HG02870 (cell line): ENCODE data around the gene MRPL53.
"Not testable (repeated sequence)": the region's sequence is repeated elsewhere in the genome, so short reads cannot be mapped to it uniquely, and the experiment has no call there.

ENCODE experiments used
- ATAC-seq: cut with Tn5 transposase; IDR thresholded peaks from one replicate; pipeline ENCODE4 v1.9.1; 2021; ENCODE audit warnings: mild to moderate bottlenecking, moderate library complexity; ENCODE audit not compliant: unreplicated experiment

Gene MRPL53

DNA sequence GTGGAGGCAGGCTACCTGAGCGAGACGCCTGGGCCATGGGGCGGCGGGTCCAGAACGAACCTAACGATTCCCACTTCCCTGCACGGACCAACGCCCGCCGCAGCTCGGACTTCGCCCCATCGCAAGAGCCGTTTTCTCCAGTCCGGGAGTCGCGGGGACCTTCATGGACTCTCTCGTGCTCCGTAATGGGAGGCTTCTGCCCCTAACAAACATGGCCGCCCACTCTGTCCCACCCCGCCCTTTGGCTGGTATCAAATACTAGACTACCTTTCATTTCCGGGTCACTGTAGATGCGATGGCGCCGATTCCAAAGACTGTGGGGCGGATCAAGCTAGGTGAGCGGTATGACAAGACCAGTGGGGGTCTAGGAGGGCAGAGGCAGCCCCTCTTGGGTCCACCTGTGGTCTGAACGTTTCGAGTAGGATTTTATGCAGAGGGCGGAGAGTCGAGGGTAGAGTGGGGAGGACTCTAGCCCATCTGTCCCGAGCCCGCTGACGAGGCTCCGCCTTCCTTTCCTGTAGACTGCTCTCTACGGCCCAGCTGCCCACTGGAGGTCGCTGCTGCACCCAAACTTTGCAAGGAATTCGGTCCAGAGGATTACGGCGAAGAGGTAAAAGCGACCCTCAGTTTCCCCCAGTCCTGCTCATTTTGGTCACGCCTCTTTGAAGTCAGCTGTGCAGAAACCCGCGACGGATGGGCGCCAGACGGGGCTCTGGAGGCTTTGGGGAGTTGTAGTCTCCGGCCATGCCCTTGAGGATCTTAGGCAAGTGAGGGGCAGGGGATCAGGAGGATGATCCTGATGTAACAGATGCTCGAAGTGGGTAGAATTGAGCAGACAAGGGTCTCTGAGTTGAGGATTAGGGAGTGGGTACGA is 10.6 kb upstream of the MRPL53 start, which contains the start of the genes CCDC142 and TTC31:
Gene CCDC142 (minus strand): TSS at position 198 of the 874 bp plus-strand sequence. CDS start 161 bp downstream, at position 37.
Gene TTC31 (plus strand): TSS at position 281 of the 874 bp plus-strand sequence. CDS start 15 bp downstream, at position 296.
- peak; percentile 90 for ATAC-seq

DNA sequence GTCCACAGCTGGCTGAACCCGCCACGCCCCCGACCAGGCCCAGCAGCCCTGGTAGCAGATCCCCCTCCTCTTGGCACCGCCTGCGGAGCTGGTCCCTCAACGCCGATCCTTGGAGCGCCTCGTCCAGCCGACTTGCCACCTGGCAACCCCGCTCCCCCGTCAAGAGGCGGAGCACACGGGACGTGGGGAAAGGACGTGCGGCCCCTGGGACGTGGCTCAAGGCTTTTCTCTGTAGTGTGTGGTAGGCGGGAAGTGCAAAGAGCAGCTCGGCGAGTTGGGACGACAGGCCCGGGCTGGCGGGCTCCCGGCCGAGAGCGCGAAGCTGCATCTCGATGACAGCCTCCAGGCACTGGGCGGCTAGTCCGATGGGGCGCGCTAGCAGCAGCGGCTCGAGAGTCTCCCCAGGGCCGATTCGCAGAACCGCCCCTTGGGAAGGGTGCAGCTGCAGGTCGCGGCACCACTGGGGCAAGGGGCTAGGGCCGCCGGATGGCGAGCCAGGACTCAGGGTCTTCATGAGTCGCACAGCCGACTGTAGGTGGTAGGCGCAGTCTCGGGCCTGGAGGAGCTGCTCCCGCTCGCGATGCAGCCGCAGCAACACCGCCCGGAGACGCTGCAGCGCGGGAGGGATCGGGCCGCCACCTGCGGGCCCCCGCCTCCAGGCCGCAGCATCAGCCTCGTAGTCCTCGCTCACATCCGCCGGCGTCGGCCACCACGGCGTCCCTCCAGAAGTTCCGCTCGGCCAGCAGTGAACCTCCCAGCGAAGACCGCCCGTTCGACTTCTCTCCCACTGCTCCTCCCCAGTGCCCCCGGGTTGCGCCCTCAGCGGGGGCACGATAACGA is 9.7 kb upstream of the MRPL53 start:
- peak; percentile 38 for ATAC-seq

- ATAC-seq = no peak
Observed at GRCh38 chr2:74481431-74481830, 9.0 kb upstream of the MRPL53 start.

DNA sequence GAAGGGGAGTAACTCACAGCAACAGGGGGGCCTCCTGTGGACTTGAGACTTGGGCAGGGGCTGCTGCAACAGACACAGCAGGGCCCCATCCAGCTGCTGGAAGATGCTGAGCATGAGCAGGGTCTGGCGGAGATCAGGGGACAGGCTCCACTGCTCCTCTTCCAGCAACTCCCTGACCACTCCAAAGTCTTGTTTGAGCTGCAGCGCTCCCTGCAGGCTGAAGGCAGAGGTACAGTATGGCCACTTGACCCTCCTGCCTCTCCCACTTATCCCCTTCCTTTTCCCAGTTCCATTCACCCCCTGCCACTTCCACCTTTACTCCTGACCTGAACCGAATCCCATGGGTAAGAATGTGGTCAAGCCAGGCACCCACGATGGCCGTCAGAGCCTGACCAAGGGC is 2.4 kb upstream of the MRPL53 start:
- ATAC-seq = no peak

- no peak for ATAC-seq
Observed at GRCh38 chr2:74474481-74474880, 2.0 kb upstream of the MRPL53 start.

DNA sequence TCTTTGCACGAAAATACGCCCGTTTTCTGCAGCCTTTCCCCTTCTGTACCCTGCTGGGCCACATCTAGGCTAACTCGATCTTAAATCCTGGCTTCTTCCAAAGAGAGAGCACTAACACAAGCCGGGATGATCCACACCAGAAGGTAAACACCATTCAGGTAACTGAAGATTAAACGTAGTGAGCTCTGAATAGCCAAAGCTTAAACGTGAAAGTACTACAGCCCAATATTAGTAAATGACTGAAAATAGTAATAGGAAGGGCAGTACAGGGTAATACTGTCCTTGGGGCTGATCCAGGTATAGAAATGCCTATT is 422 bp upstream of the MRPL53 start:
- ATAC-seq = no peak

GRCh38 chr2:74471332-74472065 is 981 bp downstream of the MRPL53 start:
- ATAC-seq = no peak

GRCh38 chr2:74470742-74471141 is 1.7 kb downstream of the MRPL53 start:
- ATAC-seq = not testable (repeated sequence)

DNA sequence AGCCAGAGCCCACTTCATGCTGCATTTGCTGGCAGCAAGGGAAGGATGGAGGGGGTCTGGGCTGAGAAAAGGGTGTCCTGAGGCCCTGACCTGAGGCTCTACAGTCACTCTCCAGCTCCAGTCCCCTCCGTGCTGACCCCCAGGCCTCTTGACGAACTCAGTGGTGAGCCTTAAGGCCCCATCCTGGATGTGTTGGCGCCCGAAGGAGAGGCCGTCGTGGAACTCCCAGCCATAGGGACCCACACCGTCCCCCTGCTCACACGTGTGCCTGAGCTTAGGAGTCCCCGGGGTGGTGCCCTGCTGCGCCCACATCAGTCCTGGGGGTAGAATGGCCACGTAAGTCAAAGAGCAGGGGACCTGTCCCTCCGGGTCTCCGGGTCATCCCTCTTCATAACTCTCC is 8.1 kb downstream of the MRPL53 start:
- ATAC-seq = no peak

DNA sequence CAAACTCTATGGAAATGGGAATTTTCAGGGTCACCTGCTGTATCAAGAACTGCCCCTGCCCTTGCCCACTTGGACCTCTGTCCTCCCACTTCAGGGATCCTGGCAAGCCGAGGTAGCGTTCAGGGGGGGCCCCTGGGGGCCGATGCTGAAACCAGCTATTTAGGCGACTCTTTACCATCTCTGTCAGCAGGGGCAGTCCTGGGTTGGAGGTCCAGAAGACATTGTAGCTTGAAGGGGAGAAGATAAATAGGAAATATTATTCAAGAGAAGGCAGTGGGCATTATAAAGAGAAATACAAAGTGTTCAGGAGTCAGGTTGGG is 9.7 kb downstream of the MRPL53 start:
- no peak for ATAC-seq

GRCh38 chr2:74462054-74462785 is 10.3 kb downstream of the MRPL53 start:
- no peak for ATAC-seq

- ATAC-seq = no peak
Observed at GRCh38 chr2:74461187-74462053, 11.1 kb downstream of the MRPL53 start.

- not testable (repeated sequence) for ATAC-seq
Observed at GRCh38 chr2:74460187-74460586, 12.3 kb downstream of the MRPL53 start.

GRCh38 chr2:74459503-74460118 is 12.9 kb downstream of the MRPL53 start:
- ATAC-seq = not testable (repeated sequence)

- ATAC-seq = no peak
Observed at GRCh38 chr2:74458938-74459363, 13.5 kb downstream of the MRPL53 start.

DNA sequence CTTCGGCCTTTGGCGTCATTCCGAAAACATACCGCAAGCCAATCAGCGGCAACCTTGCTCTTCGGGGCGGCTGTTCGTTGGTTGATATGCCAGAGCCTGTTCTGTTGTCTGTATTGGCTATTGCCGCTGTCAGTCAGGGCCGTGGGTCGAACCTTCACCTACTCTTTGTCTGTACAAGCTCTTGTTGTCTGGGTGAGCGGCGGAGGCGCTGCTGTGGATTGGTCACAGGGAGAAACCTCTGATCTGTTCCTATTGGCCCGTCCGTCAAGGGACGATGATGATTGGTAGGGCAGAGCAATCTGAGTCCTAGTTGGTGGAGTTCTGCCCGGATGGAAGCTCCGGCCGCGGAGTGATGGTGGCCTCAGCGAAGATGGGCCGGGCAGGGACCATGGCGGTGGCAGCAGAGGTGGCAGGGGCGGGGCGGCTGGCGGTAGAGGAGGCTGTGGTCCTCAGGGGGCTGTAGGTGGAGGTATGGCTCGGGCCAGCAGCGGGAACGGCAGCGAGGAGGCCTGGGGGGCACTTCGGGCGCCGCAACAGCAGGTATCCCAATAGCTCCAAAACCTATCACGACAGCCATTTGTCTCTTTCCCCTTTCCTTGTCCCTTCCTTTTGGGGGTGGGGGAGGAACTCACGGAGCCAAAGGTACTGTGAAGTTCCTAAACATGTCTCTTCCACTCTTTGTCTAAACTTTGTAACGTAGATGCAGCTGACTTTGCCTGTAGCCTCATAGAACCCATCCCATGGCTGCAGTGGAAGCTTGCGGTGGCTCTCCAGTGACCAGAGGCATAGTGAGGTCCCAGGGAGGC is 14.1 kb downstream of the MRPL53 start, which contains the start of gene WBP1:
Gene WBP1 (plus strand): TSS at position 307 of the 806 bp plus-strand sequence. CDS start 165 bp downstream, at position 472.
- ATAC-seq = peak; percentile 82

- peak; percentile 31 for ATAC-seq
Observed at GRCh38 chr2:74457549-74458131, 14.8 kb downstream of the MRPL53 start.

- no peak for ATAC-seq
Observed at GRCh38 chr2:74457129-74457548, 15.3 kb downstream of the MRPL53 start.
